Stimulated activated CD4-positive, alpha-beta T cell treated with anti-CD3 and anti-CD28 coated beads, Interleukin-12 subunit alpha, Interleukin-12 subunit beta, amount 100 ng/mL, for 4 hours (primary cell): Measurements from ENCODE around the gene CREBZF.
"Not testable (repeated sequence)": the region's sequence is repeated elsewhere in the genome, so short reads cannot be mapped to it uniquely, and the experiment has no call there.

Experiments used
- DNase-seq: peaks from one replicate; pipeline ENCODE4 v3.0.0-alpha.2; 2020

The CREBZF gene

GRCh38 chr11:85664615-85665481 is at the start of gene CREBZF:
CREBZF (minus strand) TSS chr11:85665129; CDS start chr11:85664875, 254 bp downstream.
- peak; percentile 91 for DNase-seq

- no peak for DNase-seq
Observed at GRCh38 chr11:85712953-85713352, 48.0 kb upstream of the CREBZF start.

- DNase-seq = no peak
Observed at GRCh38 chr11:85710917-85711316, 46.0 kb upstream of the CREBZF start.

DNA sequence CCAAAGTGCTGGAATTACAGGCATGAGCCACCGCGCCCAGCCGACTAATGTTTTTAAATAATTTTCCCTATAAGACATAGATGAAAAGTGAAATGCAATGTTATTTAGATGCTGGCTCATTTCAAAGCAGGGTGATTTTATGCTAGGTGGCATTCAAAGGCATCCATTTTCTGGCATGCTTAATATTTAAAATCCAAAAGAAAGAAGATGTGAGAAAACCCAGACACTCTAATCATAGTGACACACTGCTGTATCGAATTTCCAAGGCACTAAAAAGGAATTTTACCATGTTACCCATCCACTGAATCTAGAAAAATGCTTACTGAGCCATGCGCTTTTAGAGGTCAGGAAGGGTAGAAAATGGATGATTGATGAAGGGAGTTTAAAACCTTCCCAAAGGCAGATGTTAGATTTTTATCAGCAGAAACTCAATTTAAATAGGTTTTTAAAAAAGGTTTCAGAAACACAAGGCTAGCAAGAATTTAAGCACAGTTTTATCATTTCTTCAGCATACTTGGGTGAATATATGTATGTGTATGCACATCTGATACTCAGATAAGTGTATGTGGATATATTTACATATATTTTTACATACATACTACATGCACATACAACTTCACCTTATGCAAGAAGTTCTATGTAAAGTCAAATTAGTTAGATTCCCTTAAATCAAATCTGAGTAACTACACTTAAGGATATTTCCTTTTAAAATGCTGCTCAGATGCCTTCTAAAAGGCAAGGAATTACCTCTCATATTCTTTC is 45.2 kb upstream of the CREBZF start:
- no peak for DNase-seq

DNA sequence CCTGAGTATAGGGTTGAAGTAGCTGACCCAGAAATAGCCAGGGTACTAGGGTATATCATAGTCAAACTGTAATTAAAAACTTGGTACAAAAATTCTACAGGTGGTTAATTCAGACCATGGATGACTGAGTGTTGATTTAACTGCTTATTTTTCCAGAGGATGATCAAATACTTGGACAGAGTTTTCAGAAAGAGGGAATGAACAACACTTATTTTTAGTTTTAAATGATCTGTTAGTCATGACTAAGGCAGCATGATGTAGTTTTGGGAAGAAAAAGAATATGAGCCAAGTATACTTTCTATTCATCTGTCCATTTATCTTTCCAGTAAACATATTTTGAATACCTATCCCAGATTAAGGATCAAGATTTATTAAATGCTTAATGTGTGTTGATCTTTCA is 40.9 kb upstream of the CREBZF start:
- DNase-seq = no peak

- no peak for DNase-seq
Observed at GRCh38 chr11:85704967-85705366, 40.0 kb upstream of the CREBZF start.

DNA sequence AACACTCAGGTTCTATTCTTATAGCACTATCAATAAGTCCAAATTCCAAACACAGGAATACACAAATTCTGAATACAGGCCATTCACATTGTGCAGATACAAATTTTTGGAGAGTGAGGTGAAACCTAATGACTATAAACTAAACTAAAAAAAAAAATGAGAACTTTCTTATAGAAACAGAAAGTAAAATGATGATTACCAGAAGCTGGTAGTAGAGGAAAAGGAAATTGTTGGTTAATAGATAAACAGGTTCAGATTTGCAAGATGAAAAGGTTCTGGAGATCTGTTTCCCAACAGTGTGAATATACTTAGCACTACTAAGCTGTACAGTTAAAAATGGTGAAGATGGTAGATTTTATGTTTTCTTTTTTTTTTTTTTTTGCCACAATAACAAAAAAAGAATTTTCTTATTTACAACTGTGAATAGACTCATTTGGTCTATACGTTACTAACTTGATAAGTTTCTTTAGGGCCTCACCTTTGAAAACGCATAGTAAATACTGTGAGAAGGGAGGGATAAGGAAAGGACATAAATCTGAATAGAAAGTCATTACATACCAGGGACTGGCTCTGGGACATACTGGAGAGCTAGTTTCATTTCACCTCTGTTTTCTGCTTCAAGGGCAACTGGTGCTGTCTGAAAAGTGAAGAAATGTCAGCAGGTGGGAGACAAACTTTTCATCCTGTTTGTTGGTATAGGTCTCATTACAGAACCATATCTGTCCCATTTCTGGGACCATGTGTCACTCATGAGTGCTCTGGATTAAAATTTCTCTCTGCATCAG is 35.2 kb upstream of the CREBZF start:
- no peak for DNase-seq

- DNase-seq = no peak
Observed at GRCh38 chr11:85698195-85698594, 33.3 kb upstream of the CREBZF start.

DNA sequence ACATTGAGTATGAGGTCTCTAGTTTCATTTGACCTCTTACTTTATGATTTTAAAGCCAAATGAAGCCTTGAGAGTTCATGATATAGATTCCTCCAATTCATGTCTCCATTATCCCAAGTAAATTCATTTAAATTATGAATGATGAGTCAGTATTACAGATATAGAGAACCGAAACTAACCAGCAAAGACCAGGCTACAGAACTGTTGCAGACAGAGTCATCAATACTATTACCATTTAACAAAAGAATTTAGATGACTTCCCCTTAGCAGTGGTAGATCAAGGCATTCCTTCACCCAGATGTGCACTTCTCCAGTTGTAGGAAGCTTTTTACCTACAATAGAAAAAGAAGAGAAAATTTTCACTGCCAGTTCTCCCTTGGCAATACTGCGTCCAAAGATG is 32.8 kb upstream of the CREBZF start:
- no peak for DNase-seq

- DNase-seq = no peak
Observed at GRCh38 chr11:85695546-85695945, 30.6 kb upstream of the CREBZF start.

DNA sequence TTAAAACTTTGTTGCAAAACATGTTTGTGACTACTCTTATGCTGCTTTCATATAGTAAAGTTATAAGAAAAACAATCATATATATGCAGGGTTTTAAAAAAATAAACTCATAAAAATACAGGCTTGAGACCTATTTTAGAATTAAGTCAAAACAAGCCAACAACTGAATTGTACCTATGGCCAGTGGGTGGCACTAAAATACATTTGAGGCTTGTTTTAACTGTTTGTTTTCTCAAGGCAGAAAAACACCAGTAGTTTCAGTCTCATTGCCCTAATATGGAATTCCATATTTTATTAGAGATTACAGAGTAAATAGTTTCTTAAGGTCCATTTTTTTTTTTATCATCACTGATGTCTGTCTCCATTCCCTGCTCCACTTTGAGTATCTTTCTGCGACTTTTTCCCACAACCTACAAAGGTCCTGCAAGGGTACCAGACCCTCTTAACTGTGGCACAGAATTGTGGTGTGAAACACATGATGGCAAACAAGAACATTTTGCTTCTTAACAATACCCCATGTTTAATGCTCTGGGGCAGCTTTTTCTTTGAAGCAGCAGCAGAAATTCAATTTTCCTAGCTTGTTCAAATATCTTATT is 29.6 kb upstream of the CREBZF start:
- no peak for DNase-seq

DNA sequence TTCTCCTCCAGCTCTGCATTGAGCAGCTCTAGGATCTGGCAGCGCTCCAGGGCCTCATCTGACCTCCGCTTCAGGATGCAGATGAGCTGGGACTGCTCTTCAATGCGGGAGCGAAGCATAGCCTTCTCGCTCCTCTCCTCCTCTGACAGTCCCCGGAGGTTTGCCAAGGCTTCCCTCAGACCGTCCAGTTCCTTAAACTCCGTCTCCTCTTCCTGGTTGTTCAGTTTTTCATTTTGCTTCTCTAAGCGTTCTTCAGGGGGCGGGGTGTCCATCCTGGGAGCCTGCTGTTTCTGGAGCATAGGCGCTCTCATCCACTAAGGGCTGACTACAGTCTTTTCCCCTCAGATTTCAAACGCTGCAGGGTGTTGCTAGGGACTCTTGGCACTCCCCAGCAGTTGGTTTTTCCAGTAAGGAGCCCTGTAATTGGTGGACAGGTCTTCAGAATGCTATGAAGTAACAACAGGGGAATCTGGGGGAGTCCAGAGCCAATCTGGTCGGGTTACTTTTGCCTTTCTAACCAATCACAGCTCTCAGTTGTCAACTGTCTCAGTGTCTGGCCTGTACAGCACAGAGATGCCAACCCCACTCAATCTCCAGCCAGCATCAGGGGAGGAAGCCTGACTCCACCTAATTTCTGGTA is 21.0 kb upstream of the CREBZF start, which contains the start of gene CCDC89:
CCDC89 (minus strand) TSS at position 376 of the 640 bp plus-strand sequence; CDS start at position 311, 65 bp downstream.
- DNase-seq = no peak

DNA sequence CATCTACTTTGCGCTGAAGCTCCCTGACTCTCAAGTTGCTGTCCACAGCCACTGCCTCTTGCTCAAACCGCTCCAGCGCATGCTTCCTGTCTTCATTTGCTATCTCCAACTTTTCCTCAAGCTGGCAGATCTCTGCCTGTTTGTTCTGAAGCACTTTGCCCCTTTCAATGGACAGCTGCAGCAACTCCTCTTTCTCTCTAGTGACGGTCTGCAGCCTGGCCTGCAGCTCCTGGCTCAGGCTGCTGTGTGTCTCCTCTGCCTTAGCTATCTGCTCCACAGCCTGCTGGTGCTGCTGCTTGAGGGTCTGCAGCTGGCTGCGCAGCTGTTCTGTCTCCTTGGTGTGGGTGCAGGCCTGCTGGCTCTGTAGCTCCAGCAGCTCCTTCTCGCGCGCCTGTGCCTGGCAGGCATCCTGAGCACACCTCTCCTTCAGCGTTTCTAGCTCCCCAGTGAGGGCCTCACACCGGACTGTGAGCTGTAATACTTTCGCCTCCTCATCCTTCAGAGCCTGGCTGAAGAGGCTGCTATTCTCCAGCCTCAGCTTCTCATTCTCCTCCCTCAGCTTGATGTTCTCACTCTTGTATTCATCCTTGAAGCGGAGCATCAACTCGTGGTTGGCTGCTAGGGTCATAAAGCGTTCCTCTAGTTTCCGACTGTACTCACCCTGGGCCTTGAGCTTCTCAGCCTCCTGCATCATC is 20.3 kb upstream of the CREBZF start:
- no peak for DNase-seq

GRCh38 chr11:85682330-85683305 is 17.7 kb upstream of the CREBZF start:
- DNase-seq = peak; percentile 68

DNA sequence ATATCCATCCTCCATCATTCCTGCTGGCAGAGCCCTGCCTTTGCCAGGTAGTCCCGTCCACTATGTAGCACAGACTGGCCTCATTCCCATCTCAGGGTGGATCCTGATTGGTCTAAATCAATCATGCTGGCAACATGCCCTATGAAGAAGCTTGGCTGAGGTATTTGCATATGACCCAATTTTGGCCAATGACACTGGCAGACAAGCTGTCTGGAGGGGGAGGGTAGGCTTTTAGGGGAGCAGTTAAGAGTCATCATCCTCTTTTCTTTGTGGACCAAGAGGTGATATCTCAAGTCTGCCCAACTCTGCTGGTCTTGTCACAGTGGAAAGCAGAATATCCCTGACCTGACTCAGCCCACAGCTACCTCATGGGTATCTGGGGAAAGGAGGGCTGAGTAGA is 16.0 kb upstream of the CREBZF start:
- no peak for DNase-seq

DNA sequence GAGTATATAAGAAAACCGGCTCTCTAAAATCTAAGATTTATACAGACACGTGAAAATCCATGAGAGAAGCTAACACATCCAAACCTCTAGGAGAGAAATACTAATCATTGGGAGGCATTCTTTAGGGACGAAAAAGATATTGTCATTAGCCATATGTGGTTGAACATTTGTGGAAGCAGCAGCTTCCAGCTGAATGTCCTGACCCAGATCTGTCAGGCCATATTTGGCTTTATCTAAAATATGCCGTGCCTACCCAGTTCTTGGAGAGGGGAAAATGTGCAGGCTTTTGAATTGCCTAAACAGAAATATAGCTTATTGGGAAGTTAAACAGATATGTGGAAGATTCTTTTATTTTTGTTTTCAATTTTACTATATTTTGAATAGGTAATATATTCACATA is 14.6 kb upstream of the CREBZF start:
- no peak for DNase-seq

GRCh38 chr11:85673393-85673792 is 8.5 kb upstream of the CREBZF start:
- DNase-seq = no peak

GRCh38 chr11:85672105-85672902 is 7.4 kb upstream of the CREBZF start:
- DNase-seq = no peak

GRCh38 chr11:85670949-85671663 is 6.2 kb upstream of the CREBZF start:
- not testable (repeated sequence) for DNase-seq
